GM23338 (cell line): ENCODE measurements around the gene SLC16A11. TPM values are rescaled to one million over a fixed set of nuclear protein-coding genes. Genes with fewer than 3 reads are reported as not detected.
A peak's percentile ranks its signal among the peaks of the same experiment; 100 is the strongest.

Source experiments
- ATAC-seq: fragments of 200-7000 bp; cut with Tn5 transposase; 3 replicates; pipeline ENCODE4 v1.9.1; 2020
- DNase-seq: peaks from one replicate; pipeline ENCODE4 v3.0.0-alpha.2; 2015; ENCODE audit warnings: low spot score
- H2AFZ ChIP-seq: fragments of 200-600 bp; sonication (generic); 2 replicates; pipeline ENCODE4 v1.8.0; 2016; ENCODE audit warnings: antibody characterized with exemption, mild to moderate bottlenecking, moderate library complexity
- H3F3A ChIP-seq: fragments of 200-600 bp; sonication (generic); replicated peaks from 2 replicates; pipeline ENCODE4 v1.8.0; 2017; ENCODE audit warnings: antibody characterized with exemption, mixed run types, low read depth
- H3K27ac ChIP-seq: fragments of 200-600 bp; sonication (generic); 2 replicates; pipeline ENCODE4 v1.6.1; 2016; ENCODE audit warnings: low read depth
- H3K27me3 ChIP-seq: fragments of 200-600 bp; sonication (generic); 2 replicates; pipeline ENCODE4 v1.8.0; 2016; ENCODE audit warnings: mild to moderate bottlenecking, mixed run types, moderate library complexity; ENCODE audit not compliant: insufficient read depth
- H3K36me3 ChIP-seq: fragments of 200-600 bp; sonication (generic); 2 replicates; pipeline ENCODE4 v1.8.0; 2016; ENCODE audit warnings: mild to moderate bottlenecking; ENCODE audit not compliant: insufficient read depth
- H3K4me1 ChIP-seq: fragments of 200-600 bp; sonication (generic); 2 replicates; pipeline ENCODE4 v1.8.0; 2016; ENCODE audit warnings: mild to moderate bottlenecking, moderate library complexity; ENCODE audit not compliant: insufficient read depth
- H3K4me2 ChIP-seq: fragments of 200-600 bp; sonication (generic); 2 replicates; pipeline ENCODE4 v1.7.1; 2017; ENCODE audit warnings: mixed run types
- H3K4me3 ChIP-seq: fragments of 200-600 bp; sonication (generic); 2 replicates; pipeline ENCODE4 v1.6.1; 2016; ENCODE audit warnings: mixed run types
- H3K79me2 ChIP-seq: fragments of 200-600 bp; sonication (generic); replicated peaks from 2 replicates; pipeline ENCODE4 v1.8.0; 2017; ENCODE audit warnings: mild to moderate bottlenecking; ENCODE audit not compliant: insufficient read depth
- H3K9me2 ChIP-seq: fragments of 200-600 bp; sonication (generic); 2 replicates; pipeline ENCODE4 v1.8.0; 2017; ENCODE audit not compliant: insufficient read depth
- H4K20me1 ChIP-seq: fragments of 200-600 bp; sonication (generic); replicated peaks from 2 replicates; pipeline ENCODE4 v1.8.0; 2017; ENCODE audit warnings: mild to moderate bottlenecking; ENCODE audit not compliant: insufficient read depth
- H3K27ac Mint-ChIP-seq: 2 replicates; pipeline ENCODE4 v1.8.0; 2020; ENCODE audit warnings: inconsistent platforms, mild to moderate bottlenecking, moderate library complexity, mixed read lengths
- H3K27me3 Mint-ChIP-seq: 3 replicates; pipeline ENCODE4 v1.8.0; 2022; ENCODE audit warnings: low read depth, mild to moderate bottlenecking, moderate library complexity, mixed read lengths, inconsistent platforms; ENCODE audit not compliant: insufficient read depth, poor library complexity
- H3K36me3 Mint-ChIP-seq: 3 replicates; pipeline ENCODE4 v1.8.0; 2021; ENCODE audit warnings: low read depth, mild to moderate bottlenecking, inconsistent platforms, moderate library complexity, mixed read lengths
- H3K4me1 Mint-ChIP-seq: 3 replicates; pipeline ENCODE4 v1.8.0; 2020; ENCODE audit warnings: mild to moderate bottlenecking, inconsistent platforms, mixed read lengths
- H3K4me3 Mint-ChIP-seq: 3 replicates; pipeline ENCODE4 v1.8.0; 2021; ENCODE audit warnings: moderate library complexity, mild to moderate bottlenecking, inconsistent platforms, mixed read lengths
- H3K9me3 Mint-ChIP-seq: 3 replicates; pipeline ENCODE4 v1.8.0; 2020; ENCODE audit warnings: moderate library complexity, mild to moderate bottlenecking, inconsistent platforms, mixed read lengths
- CREB1 ChIP-seq: fragments of 250-450 bp; sonication (Bioruptor Pico); IDR thresholded peaks from 2 replicates; pipeline ENCODE4 v1.5.0; 2020; ENCODE audit warnings: low read depth, mild to moderate bottlenecking, moderate library complexity
- EZH2 ChIP-seq: fragments of 200-600 bp; sonication (generic); IDR thresholded peaks from one replicate; pipeline ENCODE4 v1.8.0; 2017; ENCODE audit warnings: antibody characterized with exemption, mild to moderate bottlenecking, low read depth; ENCODE audit not compliant: unreplicated experiment
- EZH2phosphoT487 ChIP-seq: fragments of 200-600 bp; sonication (generic); IDR thresholded peaks from one replicate; pipeline ENCODE4 v1.8.1; 2018; ENCODE audit warnings: antibody characterized with exemption; ENCODE audit not compliant: unreplicated experiment
- JUNB ChIP-seq: IDR thresholded peaks from one replicate; pipeline ENCODE4 v1.6.1; 2016; ENCODE audit warnings: antibody characterized with exemption; ENCODE audit not compliant: unreplicated experiment
- NANOG ChIP-seq: IDR thresholded peaks from 2 replicates; pipeline ENCODE4 v1.6.1; 2016; ENCODE audit warnings: antibody characterized with exemption, borderline replicate concordance
- STAT1 ChIP-seq: IDR thresholded peaks from one replicate; pipeline ENCODE4 v1.6.1; 2016; ENCODE audit warnings: antibody characterized with exemption; ENCODE audit not compliant: unreplicated experiment
- ZNF114 ChIP-seq: fragments of 250-450 bp; sonication (Bioruptor Pico); IDR thresholded peaks from 2 replicates; pipeline ENCODE4 v1.5.0; 2020; ENCODE audit warnings: mild to moderate bottlenecking, moderate library complexity
- ZNF331 ChIP-seq: fragments of 250-450 bp; sonication (Bioruptor Pico); IDR thresholded peaks from 2 replicates; pipeline ENCODE4 v1.5.0; 2020; ENCODE audit warnings: low read depth, mild to moderate bottlenecking, moderate library complexity
- polyA plus RNA-seq: library from polyadenylated mRNA; unstranded; fragments of >200 nt; fragmentation: Nextera tagmentation; extraction: Ambion mirVana; gene quantifications from 2 replicates; pipeline ENCODE4 v1.2.1, GENCODE V29; 2016
- total RNA-seq: library from RNA; depleted of rRNA; stranded (reverse); fragments of >200 nt; shearing (Covaris generic); gene quantifications from 2 replicates; pipeline ENCODE4 v1.2.3, GENCODE V29; 2014
- TF ChIP-seq, protein P1 (sequence below): IDR thresholded peaks from 2 replicates; pipeline ENCODE4 v1.6.1; 2016; ENCODE audit warnings: antibody characterized with exemption

The SLC16A11 gene
- total and polyA plus RNA-seq, 2 experiments from 2014 or later = 0.42 to 0.68 TPM

GRCh38 chr17:7029659-7030058 is 14.2 kb downstream of the SLC16A11 start (continued):
- TF ChIP-seq EZH2 (no peak), JUNB (no peak), EZH2phosphoT487 (no peak), CREB1 (CRISPR knock-in tag) (no peak), NANOG (no peak), ZNF114 (CRISPR knock-in tag) (no peak)

DNA sequence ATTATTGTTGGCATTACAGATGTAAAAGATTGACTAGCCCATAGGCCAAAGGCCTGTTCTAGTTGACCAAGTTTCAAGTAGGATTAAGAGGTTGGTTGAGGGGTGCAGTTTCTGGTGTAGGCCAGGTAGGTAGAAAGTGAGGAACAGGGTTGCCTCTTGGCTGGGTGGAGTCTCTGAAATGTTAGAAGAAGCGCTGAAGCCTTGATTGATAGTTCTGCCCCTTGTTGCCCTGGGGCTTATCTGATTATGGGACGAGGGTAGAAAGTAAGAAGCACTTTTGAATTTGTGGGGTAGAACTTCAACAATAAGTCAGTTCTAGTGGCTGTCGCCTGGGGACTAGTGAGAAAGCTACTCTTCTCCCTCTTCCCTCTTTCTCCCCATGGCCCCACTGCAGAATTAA is 14.8 kb downstream of the SLC16A11 start:
- Histone ChIP-seq H3K27ac (no peak overlapping the region), H3K27me3 (no peaks in the 10 kb centered on the region), H3K36me3 (no peaks in the 10 kb centered on the region), H3K4me1 (peaks cover 4% of the 10 kb centered on the region; the same call in 1 of the 2 replicates), H3K4me3 (no peak overlapping the region), H2AFZ (no peak overlapping the region), H3K79me2 (no peaks in the 10 kb centered on the region), H3K9me2 (no peaks in the 10 kb centered on the region), H3K4me2 (no peak overlapping the region), H4K20me1 (no peaks in the 10 kb centered on the region; the same call in 1 of the 2 replicates), H3F3A (no peaks in the 10 kb centered on the region)
- no peak for DNase-seq
- Mint-ChIP-seq H3K36me3 (peaks cover 21% of the 10 kb centered on the region), H3K4me1 (peaks cover 7% of the 10 kb centered on the region; the same call in 2 of the 3 replicates), H3K27ac (no peak overlapping the region), H3K4me3 (no peak overlapping the region), H3K27me3 (peaks cover 11% of the 10 kb centered on the region), H3K9me3 (0 out of 3 replicates have a peak, but pooled peaks cover 3% of the 10 kb centered on the region)
- TF ChIP-seq, protein P1, sequence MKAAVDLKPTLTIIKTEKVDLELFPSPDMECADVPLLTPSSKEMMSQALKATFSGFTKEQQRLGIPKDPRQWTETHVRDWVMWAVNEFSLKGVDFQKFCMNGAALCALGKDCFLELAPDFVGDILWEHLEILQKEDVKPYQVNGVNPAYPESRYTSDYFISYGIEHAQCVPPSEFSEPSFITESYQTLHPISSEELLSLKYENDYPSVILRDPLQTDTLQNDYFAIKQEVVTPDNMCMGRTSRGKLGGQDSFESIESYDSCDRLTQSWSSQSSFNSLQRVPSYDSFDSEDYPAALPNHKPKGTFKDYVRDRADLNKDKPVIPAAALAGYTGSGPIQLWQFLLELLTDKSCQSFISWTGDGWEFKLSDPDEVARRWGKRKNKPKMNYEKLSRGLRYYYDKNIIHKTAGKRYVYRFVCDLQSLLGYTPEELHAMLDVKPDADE = no peak
- no peak for TF ChIP-seq EZH2phosphoT487
- no peak for ATAC-seq

- no peak overlapping the region for H3K27ac Mint-ChIP-seq
- H3K27me3 Mint-ChIP-seq = peaks cover 26% of the 10 kb centered on the region
- Histone ChIP-seq H3K4me2 (no peak overlapping the region), H4K20me1 (no peaks in the 10 kb centered on the region; the same call in 1 of the 2 replicates), H3K9me2 (no peaks in the 10 kb centered on the region), H3K27me3 (peaks cover 12% of the 10 kb centered on the region), H2AFZ (no peak overlapping the region), H3K36me3 (no peaks in the 10 kb centered on the region), H3K27ac (no peak overlapping the region), H3K4me3 (no peak overlapping the region), H3F3A (0 out of 2 replicates have a peak, but pooled peaks cover 2% of the 10 kb centered on the region), H3K4me1 (peaks cover 10% of the 10 kb centered on the region; the same call in 1 of the 2 replicates), H3K79me2 (no peaks in the 10 kb centered on the region)
- DNase-seq (peak; percentile 34), ATAC-seq (no peak)
- peaks cover 11% of the 10 kb centered on the region for H3K4me1 Mint-ChIP-seq
- no peaks in the 10 kb centered on the region for H3K9me3 Mint-ChIP-seq
- H3K4me3 Mint-ChIP-seq = no peak overlapping the region
- TF ChIP-seq NANOG = no peak
- TF ChIP-seq EZH2phosphoT487 = no peak
- TF ChIP-seq ZNF114 (CRISPR knock-in tag) = no peak
- TF ChIP-seq JUNB = no peak
- TF ChIP-seq STAT1 = no peak
- no peak for TF ChIP-seq ZNF331
- H3K36me3 Mint-ChIP-seq = peaks cover 21% of the 10 kb centered on the region
These were observed 16.6 kb downstream of the SLC16A11 start for GRCh38 chr17:7027335-7027734.
